GM12874 (cell line): ENCODE measurements around the gene SSTR5.

Experiments used
- TF ChIP-seq, protein P1 (sequence below): IDR thresholded peaks from 2 replicates; pipeline ENCODE4 v1.5.1; 2011; ENCODE audit warnings: low read depth, mild to moderate bottlenecking, control low read depth, low read length, moderate library complexity; ENCODE audit not compliant: insufficient read depth

The SSTR5 gene

DNA sequence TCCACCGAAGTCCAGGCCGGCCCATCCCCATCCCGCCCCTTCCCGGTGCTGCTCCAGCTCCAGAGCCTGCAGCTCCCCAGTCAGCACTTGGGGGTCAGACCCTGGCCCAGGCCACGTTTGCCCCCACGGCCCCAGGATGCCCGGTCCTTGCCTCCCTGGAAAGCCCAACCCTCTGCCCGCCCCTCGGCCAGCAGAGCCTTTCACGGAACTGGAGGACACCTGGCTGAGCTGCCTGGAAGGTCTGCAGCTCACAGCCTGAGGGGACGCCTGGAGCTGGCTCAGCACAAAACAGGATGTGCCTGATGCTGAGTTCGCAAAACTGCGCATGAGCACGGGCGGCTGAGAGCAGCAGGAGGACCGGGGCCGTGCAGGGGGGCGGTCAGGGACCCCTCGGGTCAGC is 29.7 kb upstream of the SSTR5 start:
- TF ChIP-seq, protein P1, sequence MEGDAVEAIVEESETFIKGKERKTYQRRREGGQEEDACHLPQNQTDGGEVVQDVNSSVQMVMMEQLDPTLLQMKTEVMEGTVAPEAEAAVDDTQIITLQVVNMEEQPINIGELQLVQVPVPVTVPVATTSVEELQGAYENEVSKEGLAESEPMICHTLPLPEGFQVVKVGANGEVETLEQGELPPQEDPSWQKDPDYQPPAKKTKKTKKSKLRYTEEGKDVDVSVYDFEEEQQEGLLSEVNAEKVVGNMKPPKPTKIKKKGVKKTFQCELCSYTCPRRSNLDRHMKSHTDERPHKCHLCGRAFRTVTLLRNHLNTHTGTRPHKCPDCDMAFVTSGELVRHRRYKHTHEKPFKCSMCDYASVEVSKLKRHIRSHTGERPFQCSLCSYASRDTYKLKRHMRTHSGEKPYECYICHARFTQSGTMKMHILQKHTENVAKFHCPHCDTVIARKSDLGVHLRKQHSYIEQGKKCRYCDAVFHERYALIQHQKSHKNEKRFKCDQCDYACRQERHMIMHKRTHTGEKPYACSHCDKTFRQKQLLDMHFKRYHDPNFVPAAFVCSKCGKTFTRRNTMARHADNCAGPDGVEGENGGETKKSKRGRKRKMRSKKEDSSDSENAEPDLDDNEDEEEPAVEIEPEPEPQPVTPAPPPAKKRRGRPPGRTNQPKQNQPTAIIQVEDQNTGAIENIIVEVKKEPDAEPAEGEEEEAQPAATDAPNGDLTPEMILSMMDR: no peak

DNA sequence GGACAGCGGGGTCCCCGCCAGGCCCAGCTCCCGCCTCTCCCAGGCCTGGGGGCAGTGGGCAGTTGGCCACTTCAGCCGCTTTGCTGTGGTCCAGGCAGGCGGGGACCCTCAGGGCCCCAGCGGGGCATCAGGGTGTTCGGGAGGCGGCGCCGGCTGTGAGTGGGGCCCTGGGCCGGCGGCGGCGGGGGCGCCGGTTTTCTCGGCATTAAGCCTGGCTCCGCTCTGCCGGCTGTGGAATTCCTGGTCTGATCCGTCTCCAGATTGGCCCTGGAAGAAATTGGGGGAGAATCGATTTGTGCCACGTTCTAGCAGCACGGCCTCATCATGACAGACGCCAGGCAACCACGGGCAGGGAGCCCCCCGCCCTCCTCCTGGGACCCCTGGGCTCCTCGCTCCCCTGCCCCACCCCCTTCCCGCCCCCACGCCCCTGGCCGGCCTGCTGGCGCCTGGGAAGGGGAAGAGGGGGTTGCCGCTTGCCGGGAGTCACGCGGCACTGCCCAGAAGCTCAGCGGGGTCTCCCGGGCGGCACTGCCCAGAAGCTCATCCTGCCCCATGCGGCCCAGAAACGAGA is 28.6 kb upstream of the SSTR5 start:
- TF ChIP-seq, protein P1: no peak

DNA sequence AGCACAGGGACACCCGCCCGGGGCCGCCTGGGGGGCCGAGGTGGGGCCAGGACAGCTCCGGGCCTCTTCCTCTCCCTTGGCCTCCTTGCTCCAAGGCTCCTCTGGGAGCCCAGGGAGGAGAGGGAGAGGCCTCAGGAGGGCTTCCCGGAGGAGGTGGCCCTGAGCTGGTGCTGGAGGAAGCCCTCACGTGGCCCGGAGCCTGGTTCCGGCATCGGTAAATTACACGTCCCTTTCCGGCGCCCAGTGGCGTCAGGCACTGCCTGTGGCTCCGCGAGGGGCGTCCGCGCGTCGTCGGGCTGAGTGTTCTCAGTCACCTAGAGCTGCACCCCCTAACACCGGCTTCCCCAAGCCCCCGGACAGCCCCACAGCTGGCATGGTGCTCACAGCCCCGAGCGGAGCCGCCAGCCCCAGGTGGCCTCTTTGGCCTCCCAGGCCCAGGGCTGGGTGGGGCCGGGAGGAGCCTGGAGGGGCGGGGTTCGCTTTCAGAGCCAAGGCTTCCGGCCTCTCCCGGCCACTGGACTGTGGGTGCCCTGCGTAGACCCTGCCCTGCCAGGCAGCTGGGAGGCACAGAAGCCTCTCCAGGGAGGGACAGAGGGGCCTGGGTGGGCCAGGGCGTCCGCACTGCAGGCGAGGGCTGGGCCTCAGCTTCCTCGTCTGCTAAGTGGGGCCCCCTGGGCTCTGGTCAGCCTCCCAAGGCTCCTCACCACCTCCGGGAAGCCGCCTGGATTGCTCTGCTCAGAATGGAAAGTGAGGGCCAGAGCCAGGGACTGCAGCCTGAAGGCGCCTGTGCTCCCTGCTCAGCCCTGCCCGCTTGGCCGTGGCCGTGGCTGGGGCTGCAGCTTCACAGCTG is 27.9 kb upstream of the SSTR5 start:
- TF ChIP-seq, protein P1: no peak

DNA sequence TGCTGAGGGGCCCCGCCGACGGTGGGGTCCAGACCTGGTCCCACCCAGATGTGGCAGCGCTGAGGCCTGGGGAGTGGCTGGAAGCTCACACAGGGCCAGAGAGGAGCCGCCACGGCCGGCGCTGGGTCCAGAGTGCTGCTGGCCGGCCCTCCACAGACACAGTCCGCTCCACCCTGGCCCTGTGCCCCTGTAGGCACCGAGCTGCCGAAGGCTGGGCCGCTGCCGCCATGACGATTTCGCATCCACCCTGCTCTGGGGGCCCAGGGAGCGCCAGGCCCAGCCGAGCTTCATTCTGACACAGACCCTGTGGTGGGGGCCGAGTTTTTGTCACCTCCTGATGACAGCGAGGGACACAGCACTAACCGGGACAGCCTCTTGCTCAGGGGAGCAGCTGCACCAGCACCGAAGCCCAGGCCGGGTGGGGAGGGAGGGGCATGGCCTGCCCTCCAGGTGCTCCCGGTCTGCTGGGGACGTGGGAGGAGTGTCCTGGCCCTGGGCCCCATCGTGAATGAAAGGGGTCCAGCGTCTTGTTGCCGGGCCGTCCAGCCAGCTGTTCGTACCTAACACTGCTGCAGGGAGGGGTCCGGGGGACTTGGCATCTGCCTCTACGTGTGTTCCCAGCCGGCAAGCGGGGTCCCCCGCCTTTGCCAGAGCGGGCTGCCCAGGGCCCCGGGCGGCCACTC is 27.1 kb upstream of the SSTR5 start:
- TF ChIP-seq, protein P1: no peak

DNA sequence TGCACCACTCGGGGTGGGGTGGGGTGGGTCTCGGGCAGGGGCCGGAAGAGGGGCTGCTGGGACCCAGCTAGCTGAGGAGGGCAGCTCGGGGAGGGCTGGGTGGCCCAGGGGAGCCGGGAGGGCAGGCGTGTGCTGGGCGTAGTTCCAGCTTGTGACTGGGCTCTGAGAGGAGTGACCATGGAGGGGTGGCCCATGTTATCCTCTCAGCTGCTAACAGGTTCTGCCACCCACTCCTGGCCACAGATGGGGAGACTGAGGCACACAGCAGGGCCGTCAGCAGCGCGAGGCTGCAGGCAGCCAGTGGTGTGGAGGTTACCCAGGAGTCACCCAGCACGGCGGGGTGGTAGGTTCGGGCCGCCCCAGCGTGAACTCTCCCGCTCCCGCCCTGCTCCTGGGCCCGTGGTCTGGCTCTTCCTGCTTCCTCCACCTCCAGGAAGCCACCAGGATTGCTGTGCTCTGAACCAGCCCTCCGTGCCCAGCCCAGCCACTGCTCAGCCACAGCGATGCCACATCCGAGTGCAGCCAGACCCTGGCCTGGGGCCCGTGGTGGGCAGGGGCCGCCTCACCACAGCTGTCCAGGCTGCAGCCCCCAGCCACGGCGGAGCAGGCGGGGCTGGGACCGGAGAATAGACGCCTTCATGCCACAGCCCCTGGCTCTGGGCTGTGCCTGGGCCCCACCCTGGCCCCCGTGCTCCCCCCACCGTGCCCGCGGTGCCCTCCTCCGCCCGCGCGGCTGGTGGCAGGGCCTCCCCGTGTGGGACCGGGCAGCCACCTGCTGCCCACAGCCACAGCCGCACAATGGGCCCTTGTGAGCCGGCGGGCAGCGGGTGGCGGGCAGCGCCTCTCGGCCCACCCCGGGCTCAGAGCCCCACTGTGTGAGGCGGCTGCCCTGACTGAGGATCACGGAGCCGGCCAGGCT is 26.3 kb upstream of the SSTR5 start:
- TF ChIP-seq, protein P1: no peak

DNA sequence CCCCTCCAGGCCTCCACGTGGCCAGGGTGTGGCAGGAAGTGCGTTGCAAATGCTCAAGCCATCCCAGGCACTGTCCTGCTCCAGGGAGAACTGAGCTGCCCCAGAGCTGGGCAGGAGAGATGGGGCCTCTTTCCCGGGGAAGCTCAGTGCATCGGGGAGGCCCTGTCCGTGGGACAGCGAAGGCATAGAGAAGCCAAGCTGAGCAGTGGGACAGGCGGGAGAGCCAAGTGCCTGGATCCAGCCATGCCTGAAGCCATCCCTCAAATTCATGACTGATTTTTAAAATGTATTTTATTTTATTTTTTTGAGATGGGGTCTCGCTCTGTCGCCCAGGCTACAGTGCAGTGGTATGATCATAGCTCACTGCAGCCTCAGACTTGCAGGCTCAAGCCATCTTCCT is 25.4 kb upstream of the SSTR5 start:
- TF ChIP-seq, protein P1: no peak

DNA sequence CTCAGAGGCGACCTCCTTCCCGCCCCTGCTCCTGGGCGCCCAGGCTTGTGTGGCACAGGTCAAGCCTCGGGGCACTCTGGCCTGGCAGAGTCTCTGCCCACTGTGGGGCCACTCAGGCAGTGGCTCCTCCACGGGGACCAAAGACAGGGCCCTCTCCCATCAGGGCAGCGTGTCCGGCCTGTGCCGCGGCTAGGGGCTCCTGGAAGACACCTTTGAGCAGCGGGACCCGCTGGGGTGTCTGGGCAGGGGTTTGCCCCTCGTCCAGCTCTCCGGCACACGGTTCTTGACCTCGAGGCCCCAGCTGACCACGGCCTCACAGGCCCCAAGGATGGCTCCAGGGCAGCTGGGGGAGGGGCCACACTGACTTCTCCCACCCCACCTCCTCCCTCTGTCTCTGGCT is 24.7 kb upstream of the SSTR5 start:
- TF ChIP-seq, protein P1: no peak
